CD4-positive, alpha-beta T cell treated with Interleukin-6 at 100 ng/mL for 8 hours (primary cell): ENCODE measurements around the gene GRAMD2B.

Experiments
- DNase-seq: peaks from one replicate; pipeline ENCODE4 v3.0.0-alpha.2; 2020; ENCODE audit warnings: mixed read lengths, low spot score

The GRAMD2B gene

GRCh38 chr5:126538579-126538978 is 115.4 kb downstream of the GRAMD2B start:
- no peak for DNase-seq

GRCh38 chr5:126540631-126541030 is 117.4 kb downstream of the GRAMD2B start:
- no peak for DNase-seq

DNA sequence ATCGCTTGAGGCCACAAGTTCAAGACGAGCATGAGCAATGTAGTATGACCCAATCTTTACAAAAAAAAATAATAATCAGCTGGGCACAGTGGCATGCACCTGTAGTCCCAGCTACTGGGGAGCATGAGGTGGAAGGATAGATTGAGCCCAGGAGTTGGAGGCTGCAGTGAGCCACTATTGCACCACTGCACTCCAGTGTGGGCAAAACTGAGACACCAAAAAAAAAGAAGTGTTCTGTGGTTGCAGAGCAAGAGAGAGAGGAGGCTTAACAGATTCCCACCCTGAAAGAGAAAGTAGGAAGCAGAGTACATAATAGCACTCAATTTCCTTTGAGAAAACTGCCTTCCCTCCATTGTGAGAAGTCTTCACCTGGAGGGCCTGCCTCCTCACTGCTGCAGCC is 119.2 kb downstream of the GRAMD2B start:
- no peak for DNase-seq

GRCh38 chr5:126543009-126543408 is 119.8 kb downstream of the GRAMD2B start:
- no peak for DNase-seq

GRCh38 chr5:126543660-126544059 is 120.5 kb downstream of the GRAMD2B start:
- DNase-seq, result no peak
